BE2C (cell line): Measurements from ENCODE around the gene GPBAR1.

Source experiments
- DNase-seq: peaks from one replicate; pipeline ENCODE4 v3.0.0-alpha.2; 2020
- H3K27me3 ChIP-seq: fragments of 250-450 bp; sonication (Bioruptor Pico); 2 replicates; pipeline ENCODE4 v1.5.1; 2020; ENCODE audit warnings: mild to moderate bottlenecking
- H3K36me3 ChIP-seq: fragments of 250-450 bp; sonication (Bioruptor Pico); 2 replicates; pipeline ENCODE4 v1.5.1; 2020; ENCODE audit warnings: mild to moderate bottlenecking
- H3K4me1 ChIP-seq: fragments of 250-450 bp; sonication (Bioruptor Pico); 2 replicates; pipeline ENCODE4 v1.5.1; 2020
- H3K4me3 ChIP-seq: 2 replicates; pipeline ENCODE4 v1.5.1; 2011; ENCODE audit warnings: low read depth, low read length
- H3K9me3 ChIP-seq: fragments of 250-450 bp; sonication (Bioruptor Pico); 2 replicates; pipeline ENCODE4 v1.5.1; 2020
- TF ChIP-seq, protein P1 (sequence below): IDR thresholded peaks from 2 replicates; pipeline ENCODE4 v1.5.1; 2012; ENCODE audit warnings: mild to moderate bottlenecking, low read depth, low read length

The GPBAR1 gene

GRCh38 chr2:218249691-218250090 is 11.1 kb upstream of the GPBAR1 start:
- Histone ChIP-seq H3K4me1 (no peaks in the 10 kb centered on the region), H3K27me3 (no peaks in the 10 kb centered on the region)

DNA sequence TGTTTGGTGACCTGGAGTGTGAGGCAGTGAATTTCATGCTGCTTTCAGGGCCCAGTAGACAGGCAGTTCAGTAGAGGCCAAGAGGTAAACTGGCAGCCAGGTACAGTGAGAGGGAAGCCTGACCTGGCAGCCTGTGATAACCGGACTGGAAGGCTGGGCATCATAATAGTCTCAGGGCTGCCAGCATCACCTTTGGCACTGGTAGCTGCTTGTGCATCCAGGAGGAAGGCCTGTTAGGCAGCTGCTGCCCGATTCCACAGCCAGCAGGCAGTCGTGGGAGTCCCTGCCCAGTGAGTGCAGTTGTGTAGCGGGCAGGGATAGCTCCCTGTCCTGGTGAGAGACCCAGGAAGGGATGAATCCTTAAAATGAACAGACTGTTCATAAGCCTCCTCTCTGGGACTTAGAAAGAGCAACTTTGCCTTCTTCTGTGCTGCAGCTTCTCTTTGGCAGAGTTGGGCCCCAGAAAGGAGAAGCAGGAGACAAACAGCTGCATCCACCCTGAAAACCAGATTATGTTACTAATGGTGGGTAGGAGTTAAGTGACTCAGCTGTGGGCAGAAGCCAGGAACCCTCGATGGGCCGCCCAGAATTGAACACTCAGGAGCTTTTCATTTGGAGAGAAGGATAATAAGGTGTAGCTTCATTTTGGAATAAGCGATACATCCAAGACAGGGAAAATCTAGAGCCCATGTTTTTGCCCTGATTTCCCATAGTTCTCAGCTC is 8.1 kb upstream of the GPBAR1 start:
- Histone ChIP-seq H3K4me1 (no peaks in the 10 kb centered on the region), H3K27me3 (no peaks in the 10 kb centered on the region), H3K9me3 (no peaks in the 10 kb centered on the region), H3K36me3 (peaks cover 84% of the 10 kb centered on the region), H3K4me3 (no peak overlapping the region)
- DNase-seq: no peak
- TF ChIP-seq, protein P1, sequence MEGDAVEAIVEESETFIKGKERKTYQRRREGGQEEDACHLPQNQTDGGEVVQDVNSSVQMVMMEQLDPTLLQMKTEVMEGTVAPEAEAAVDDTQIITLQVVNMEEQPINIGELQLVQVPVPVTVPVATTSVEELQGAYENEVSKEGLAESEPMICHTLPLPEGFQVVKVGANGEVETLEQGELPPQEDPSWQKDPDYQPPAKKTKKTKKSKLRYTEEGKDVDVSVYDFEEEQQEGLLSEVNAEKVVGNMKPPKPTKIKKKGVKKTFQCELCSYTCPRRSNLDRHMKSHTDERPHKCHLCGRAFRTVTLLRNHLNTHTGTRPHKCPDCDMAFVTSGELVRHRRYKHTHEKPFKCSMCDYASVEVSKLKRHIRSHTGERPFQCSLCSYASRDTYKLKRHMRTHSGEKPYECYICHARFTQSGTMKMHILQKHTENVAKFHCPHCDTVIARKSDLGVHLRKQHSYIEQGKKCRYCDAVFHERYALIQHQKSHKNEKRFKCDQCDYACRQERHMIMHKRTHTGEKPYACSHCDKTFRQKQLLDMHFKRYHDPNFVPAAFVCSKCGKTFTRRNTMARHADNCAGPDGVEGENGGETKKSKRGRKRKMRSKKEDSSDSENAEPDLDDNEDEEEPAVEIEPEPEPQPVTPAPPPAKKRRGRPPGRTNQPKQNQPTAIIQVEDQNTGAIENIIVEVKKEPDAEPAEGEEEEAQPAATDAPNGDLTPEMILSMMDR: no peak

More at GRCh38 chr2:218249691-218250090, 11.1 kb upstream of the GPBAR1 start:
- H3K4me3 ChIP-seq: no peak overlapping the region
- H3K36me3 ChIP-seq: peaks cover 97% of the 10 kb centered on the region
- TF ChIP-seq, protein P1: no peak
- no peaks in the 10 kb centered on the region for H3K9me3 ChIP-seq
- no peak for DNase-seq

DNA sequence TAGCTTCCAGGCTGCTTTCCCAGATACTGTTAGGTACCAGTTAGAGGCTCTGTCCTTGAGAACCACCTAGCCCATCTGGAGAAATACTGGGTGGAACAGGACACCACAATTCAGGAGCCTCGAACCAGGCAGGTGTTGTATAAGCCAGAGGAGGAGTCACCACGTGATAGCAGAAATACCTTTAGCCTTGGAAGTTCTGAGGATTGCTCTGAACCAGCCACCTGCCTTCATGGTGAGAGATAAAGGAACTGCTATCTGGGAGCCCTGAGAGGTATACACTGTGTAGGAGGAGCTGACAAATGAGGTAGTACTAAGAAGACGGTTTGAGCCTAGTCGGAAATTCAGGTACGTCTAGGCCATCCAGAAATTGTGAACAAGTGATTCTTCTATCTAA is 7.6 kb upstream of the GPBAR1 start:
- TF ChIP-seq, protein P1: no peak
- Histone ChIP-seq H3K4me1 (no peaks in the 10 kb centered on the region), H3K9me3 (no peaks in the 10 kb centered on the region), H3K36me3 (peaks cover 79% of the 10 kb centered on the region), H3K4me3 (no peak overlapping the region), H3K27me3 (no peaks in the 10 kb centered on the region)
- DNase-seq: no peak

DNA sequence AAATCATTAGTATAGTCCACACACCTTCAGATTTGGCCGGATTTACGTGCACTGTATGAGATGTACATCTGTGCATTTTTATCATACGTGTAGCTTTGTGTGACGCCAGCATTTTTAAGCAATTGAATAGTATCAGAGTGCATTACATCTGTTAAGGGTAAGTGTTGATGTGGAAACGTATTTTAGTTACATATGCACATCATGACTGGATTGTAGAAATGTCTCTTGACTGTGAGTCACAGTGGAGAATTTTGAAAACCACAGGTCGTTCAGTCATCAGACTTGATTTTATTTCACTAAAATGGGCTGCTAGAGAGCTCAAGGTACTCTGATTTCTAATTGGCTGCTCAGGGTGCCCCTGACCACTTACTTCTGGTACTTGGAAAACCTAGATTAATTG is 5.4 kb upstream of the GPBAR1 start:
- Histone ChIP-seq H3K27me3 (no peaks in the 10 kb centered on the region), H3K4me1 (peaks cover 19% of the 10 kb centered on the region), H3K4me3 (no peak overlapping the region), H3K9me3 (no peaks in the 10 kb centered on the region), H3K36me3 (peaks cover 57% of the 10 kb centered on the region)
- DNase-seq: no peak
- TF ChIP-seq, protein P1: no peak

DNA sequence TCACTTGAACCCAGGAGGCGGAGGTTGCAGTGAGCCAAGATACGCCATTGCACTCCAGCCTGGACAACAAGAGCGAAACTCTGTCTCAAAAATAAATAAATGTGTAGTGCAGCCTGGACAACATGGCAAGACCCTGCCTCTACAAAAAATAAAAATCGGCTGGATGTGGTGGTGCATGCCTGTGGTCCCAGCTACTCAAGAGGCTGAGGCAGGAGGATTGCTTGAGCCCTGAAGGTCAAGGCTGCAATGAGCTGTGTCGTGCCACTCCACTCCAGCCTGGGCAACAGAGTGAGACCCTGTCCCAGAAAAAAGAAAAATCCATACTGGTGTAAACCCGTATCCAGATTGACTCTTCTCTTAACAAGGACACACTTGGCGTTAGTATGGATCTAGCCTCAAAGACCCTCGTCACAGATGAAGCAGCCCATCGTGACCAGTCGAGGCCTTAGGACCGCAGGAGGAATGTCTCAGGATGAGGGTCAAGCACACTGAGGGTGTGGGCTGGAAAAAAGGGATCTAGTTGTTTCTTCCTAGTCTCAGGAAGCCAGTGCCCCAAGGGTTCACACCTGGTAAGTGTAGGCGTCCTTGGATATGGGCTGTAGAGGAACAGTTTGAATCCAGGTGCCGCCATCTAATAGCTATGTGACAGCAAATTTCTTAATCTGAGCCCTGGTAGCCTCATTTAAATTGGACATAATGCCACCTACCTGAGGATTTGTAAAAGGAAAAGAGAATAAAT is 4.0 kb upstream of the GPBAR1 start:
- H3K9me3 ChIP-seq: no peaks in the 10 kb centered on the region
- H3K36me3 ChIP-seq: peaks cover 43% of the 10 kb centered on the region
- no peak overlapping the region for H3K4me3 ChIP-seq
- no peak for DNase-seq
- no peaks in the 10 kb centered on the region for H3K27me3 ChIP-seq
- peaks cover 31% of the 10 kb centered on the region for H3K4me1 ChIP-seq
- TF ChIP-seq, protein P1: no peak
